Retinal pigment epithelial cell (primary cell): ENCODE data around the gene JAZF1.

ENCODE experiments used
- DNase-seq: peaks from one replicate; pipeline ENCODE4 v3.0.0-alpha.2; 2010; ENCODE audit warnings: low read depth
- H3K4me3 ChIP-seq: 2 replicates; pipeline ENCODE4 v1.5.1; 2011; ENCODE audit warnings: mild to moderate bottlenecking, low read length, control low read depth, moderate library complexity
- TF ChIP-seq, protein P1 (sequence below): conservative IDR thresholded peaks from 2 replicates; pipeline ENCODE4 v1.5.1; 2011; ENCODE audit warnings: low read depth, low read length, control low read depth, inconsistent platforms

The JAZF1 gene

DNA sequence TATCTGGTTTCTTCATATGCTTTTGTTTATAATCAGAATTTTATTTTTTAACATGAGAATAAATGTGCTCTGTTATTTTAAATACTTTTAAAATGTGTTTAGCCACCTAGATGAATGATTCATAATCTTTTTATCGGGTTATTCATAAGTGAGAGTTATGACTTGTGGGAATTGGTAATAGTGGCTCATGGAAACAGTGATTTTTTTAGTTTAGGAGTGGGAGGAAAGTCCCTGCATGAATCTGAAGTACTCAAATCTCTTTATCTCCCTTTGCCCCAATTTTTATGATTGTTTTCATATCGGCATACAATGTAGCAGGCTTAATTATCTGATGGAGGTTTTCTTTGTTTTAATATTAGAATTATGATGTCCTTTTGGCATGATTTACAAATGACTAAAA is 397.7 kb downstream of the JAZF1 start:
- no peak overlapping the region for H3K4me3 ChIP-seq
- TF ChIP-seq, protein P1, sequence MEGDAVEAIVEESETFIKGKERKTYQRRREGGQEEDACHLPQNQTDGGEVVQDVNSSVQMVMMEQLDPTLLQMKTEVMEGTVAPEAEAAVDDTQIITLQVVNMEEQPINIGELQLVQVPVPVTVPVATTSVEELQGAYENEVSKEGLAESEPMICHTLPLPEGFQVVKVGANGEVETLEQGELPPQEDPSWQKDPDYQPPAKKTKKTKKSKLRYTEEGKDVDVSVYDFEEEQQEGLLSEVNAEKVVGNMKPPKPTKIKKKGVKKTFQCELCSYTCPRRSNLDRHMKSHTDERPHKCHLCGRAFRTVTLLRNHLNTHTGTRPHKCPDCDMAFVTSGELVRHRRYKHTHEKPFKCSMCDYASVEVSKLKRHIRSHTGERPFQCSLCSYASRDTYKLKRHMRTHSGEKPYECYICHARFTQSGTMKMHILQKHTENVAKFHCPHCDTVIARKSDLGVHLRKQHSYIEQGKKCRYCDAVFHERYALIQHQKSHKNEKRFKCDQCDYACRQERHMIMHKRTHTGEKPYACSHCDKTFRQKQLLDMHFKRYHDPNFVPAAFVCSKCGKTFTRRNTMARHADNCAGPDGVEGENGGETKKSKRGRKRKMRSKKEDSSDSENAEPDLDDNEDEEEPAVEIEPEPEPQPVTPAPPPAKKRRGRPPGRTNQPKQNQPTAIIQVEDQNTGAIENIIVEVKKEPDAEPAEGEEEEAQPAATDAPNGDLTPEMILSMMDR = no peak
- DNase-seq = no peak

DNA sequence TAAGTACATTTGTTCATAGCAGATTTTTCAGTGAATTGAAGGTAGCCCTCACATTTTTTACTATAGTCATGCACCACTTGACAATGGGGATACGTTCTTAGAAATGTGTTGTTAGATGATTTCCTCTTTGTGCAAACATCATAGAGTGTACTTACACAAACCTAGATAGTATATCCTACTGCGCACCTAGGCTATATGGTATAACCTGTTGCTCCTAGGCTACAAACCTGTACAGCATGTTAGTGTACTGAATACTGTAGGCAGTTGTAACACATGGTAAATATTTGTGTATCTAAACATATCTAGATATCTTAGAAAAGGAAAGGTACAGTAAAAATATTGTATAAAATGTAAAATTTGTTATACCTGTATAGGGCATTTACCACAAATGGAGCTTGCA is 399.4 kb downstream of the JAZF1 start:
- H3K4me3 ChIP-seq = no peak overlapping the region
- TF ChIP-seq, protein P1 = no peak
- no peak for DNase-seq
